Measurements from ENCODE around the gene UBE2R2. TPM values are rescaled to one million over a fixed set of nuclear protein-coding genes. Genes with fewer than 3 reads are reported as not detected.
"Not testable (repeated sequence)": the region's sequence is repeated elsewhere in the genome, so short reads cannot be mapped to it uniquely, and the experiment has no call there.

The UBE2R2 gene
- total and polyA plus RNA-seq, 2 experiments from 2014 or later = 39.8 to 41.4 TPM

- Histone ChIP-seq H3K36me3 (replicated peaks; ENCODE audit: insufficient read depth, low read depth) (no peaks in the 10 kb centered on the region), H3K27me3 (no peaks in the 10 kb centered on the region), H3K4me2 (no peak within 1 kb of the TSS), H3K4me3 (no peak within 1 kb of the TSS), H3K4me1 (ENCODE audit: insufficient read depth) (no peaks in the 10 kb centered on the region), H3K27ac (no peak within 1 kb of the TSS), H3K79me2 (no peaks in the 10 kb centered on the region), H3K9me3 (ENCODE audit: low read depth) (no peaks in the 10 kb centered on the region), H3K9me2 (replicated peaks; ENCODE audit: insufficient read depth) (no peaks in the 10 kb centered on the region), H4K20me1 (ENCODE audit: insufficient read depth, poor library complexity, severe bottlenecking) (no peaks in the 10 kb centered on the region), H2AFZ (no peak within 1 kb of the TSS)
- WGBS (ENCODE audit: low lambda C conversion rate, missing lambda C conversion rate) = 70% methylated on average over 4 of the region's 4 CpGs
- TF ChIP-seq EZH2phosphoT487 (IDR thresholded peaks at IDR 0.05; ENCODE audit: low read depth, severe bottlenecking, unreplicated experiment) (no peak), EZH2 (IDR thresholded peaks at IDR 0.05; ENCODE audit: borderline replicate concordance) (no peak)
- TF ChIP-seq, protein P1, sequence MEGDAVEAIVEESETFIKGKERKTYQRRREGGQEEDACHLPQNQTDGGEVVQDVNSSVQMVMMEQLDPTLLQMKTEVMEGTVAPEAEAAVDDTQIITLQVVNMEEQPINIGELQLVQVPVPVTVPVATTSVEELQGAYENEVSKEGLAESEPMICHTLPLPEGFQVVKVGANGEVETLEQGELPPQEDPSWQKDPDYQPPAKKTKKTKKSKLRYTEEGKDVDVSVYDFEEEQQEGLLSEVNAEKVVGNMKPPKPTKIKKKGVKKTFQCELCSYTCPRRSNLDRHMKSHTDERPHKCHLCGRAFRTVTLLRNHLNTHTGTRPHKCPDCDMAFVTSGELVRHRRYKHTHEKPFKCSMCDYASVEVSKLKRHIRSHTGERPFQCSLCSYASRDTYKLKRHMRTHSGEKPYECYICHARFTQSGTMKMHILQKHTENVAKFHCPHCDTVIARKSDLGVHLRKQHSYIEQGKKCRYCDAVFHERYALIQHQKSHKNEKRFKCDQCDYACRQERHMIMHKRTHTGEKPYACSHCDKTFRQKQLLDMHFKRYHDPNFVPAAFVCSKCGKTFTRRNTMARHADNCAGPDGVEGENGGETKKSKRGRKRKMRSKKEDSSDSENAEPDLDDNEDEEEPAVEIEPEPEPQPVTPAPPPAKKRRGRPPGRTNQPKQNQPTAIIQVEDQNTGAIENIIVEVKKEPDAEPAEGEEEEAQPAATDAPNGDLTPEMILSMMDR (IDR thresholded peaks at IDR 0.05; ENCODE audit: poor library complexity) = no peak
- no peak for DNase-seq (ENCODE audit: low spot score)
These were observed 21.7 kb upstream of the UBE2R2 start, which contains the start of gene PRSS3 for GRCh38 chr9:33795281-33795680. Gene PRSS3 (plus strand): TSS chr9:33795561. CDS start chr9:33795574, 13 bp downstream.

GRCh38 chr9:33795819-33796218, 21.1 kb upstream of the UBE2R2 start:
- DNase-seq (ENCODE audit: low spot score) = no peak
- Histone ChIP-seq H3K9me3 (ENCODE audit: low read depth) (no peaks in the 10 kb centered on the region), H3K4me3 (no peak overlapping the region), H3K4me1 (ENCODE audit: insufficient read depth) (no peaks in the 10 kb centered on the region), H3K27me3 (no peaks in the 10 kb centered on the region), H3K27ac (no peak overlapping the region), H3K36me3 (replicated peaks; ENCODE audit: insufficient read depth, low read depth) (no peaks in the 10 kb centered on the region), H4K20me1 (ENCODE audit: insufficient read depth, poor library complexity, severe bottlenecking) (no peaks in the 10 kb centered on the region), H2AFZ (no peak overlapping the region), H3K9me2 (replicated peaks; ENCODE audit: insufficient read depth) (no peaks in the 10 kb centered on the region), H3K79me2 (no peaks in the 10 kb centered on the region), H3K4me2 (no peak overlapping the region)
- WGBS (ENCODE audit: low lambda C conversion rate, missing lambda C conversion rate) = 78% methylated on average over 4 of the region's 4 CpGs
- TF ChIP-seq EZH2 (IDR thresholded peaks at IDR 0.05; ENCODE audit: borderline replicate concordance) (no peak), EZH2phosphoT487 (IDR thresholded peaks at IDR 0.05; ENCODE audit: low read depth, severe bottlenecking, unreplicated experiment) (no peak)
- TF ChIP-seq, protein P1 (IDR thresholded peaks at IDR 0.05; ENCODE audit: poor library complexity) = no peak

DNA sequence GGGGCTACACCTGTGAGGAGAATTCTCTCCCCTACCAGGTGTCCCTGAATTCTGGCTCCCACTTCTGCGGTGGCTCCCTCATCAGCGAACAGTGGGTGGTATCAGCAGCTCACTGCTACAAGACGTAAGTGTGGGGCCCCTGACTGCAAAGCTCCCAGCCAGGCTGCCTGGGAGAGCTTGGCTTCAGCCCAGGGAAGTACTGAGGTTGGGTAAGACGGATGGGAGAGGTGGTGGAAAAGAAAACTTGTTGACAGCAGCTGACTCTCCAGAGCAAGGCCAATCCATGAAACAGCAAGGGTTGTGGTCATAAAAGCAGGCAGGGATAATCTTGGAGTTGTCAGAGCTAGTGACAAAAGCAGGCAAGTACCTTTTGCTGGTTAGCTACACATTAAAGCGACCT, 20.3 kb upstream of the UBE2R2 start:
- WGBS (ENCODE audit: low lambda C conversion rate, missing lambda C conversion rate) = 70% methylated on average over 5 of the region's 5 CpGs

GRCh38 chr9:33797837-33798236, 19.1 kb upstream of the UBE2R2 start:
- Histone ChIP-seq H3K4me3 (no peak overlapping the region), H2AFZ (no peak overlapping the region), H3K9me2 (replicated peaks; ENCODE audit: insufficient read depth) (no peaks in the 10 kb centered on the region), H3K36me3 (replicated peaks; ENCODE audit: insufficient read depth, low read depth) (no peaks in the 10 kb centered on the region), H3K4me1 (ENCODE audit: insufficient read depth) (no peaks in the 10 kb centered on the region), H4K20me1 (ENCODE audit: insufficient read depth, poor library complexity, severe bottlenecking) (no peaks in the 10 kb centered on the region), H3K27ac (no peak overlapping the region), H3K27me3 (no peaks in the 10 kb centered on the region), H3K79me2 (no peaks in the 10 kb centered on the region), H3K4me2 (no peak overlapping the region), H3K9me3 (ENCODE audit: low read depth) (no peaks in the 10 kb centered on the region)
- DNase-seq (ENCODE audit: low spot score) = no peak
- WGBS (ENCODE audit: low lambda C conversion rate, missing lambda C conversion rate) = 83% methylated on average over 8 of the region's 8 CpGs
- TF ChIP-seq, protein P1 (IDR thresholded peaks at IDR 0.05; ENCODE audit: poor library complexity) = no peak
- TF ChIP-seq EZH2phosphoT487 (IDR thresholded peaks at IDR 0.05; ENCODE audit: low read depth, severe bottlenecking, unreplicated experiment) (no peak), EZH2 (IDR thresholded peaks at IDR 0.05; ENCODE audit: borderline replicate concordance) (no peak)

More for the DNA sequence above, 20.3 kb upstream of the UBE2R2 start:
- H3K9me2 ChIP-seq (replicated peaks; ENCODE audit: insufficient read depth); H3K9me3 ChIP-seq (ENCODE audit: low read depth); H3K79me2 ChIP-seq; H3K27ac ChIP-seq; H3K4me3 ChIP-seq; H4K20me1 ChIP-seq (ENCODE audit: insufficient read depth, poor library complexity, severe bottlenecking); H3K36me3 ChIP-seq (replicated peaks; ENCODE audit: insufficient read depth, low read depth); H2AFZ ChIP-seq; H3K4me1 ChIP-seq (ENCODE audit: insufficient read depth); DNase-seq (ENCODE audit: low spot score); H3K27me3 ChIP-seq; H3K4me2 ChIP-seq: not testable (repeated sequence)

All from hepatocyte (in vitro differentiated cells).